Measurements from ENCODE around the gene FBXL12.

DNA sequence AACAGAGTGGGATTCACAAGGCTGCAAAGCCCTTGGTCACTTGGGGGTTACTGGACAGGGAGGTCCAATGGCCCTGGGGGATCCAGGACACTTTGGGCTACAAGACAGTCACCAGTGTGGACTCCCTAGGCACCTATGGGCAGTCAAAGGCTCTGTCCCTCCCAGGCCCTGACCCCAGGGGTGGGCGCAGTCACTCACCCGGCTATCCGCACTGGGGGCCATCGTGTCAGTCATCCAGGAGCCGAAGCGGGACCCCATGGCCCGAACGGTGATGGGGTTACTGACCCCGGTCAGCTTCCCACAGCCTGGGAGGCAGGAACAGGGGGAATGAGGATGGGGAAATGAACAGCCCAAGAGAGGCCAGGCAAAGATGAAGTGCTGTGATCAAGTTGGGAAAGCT lies 37.7 kb upstream of the FBXL12 start:
- TF ChIP-seq, protein P1, sequence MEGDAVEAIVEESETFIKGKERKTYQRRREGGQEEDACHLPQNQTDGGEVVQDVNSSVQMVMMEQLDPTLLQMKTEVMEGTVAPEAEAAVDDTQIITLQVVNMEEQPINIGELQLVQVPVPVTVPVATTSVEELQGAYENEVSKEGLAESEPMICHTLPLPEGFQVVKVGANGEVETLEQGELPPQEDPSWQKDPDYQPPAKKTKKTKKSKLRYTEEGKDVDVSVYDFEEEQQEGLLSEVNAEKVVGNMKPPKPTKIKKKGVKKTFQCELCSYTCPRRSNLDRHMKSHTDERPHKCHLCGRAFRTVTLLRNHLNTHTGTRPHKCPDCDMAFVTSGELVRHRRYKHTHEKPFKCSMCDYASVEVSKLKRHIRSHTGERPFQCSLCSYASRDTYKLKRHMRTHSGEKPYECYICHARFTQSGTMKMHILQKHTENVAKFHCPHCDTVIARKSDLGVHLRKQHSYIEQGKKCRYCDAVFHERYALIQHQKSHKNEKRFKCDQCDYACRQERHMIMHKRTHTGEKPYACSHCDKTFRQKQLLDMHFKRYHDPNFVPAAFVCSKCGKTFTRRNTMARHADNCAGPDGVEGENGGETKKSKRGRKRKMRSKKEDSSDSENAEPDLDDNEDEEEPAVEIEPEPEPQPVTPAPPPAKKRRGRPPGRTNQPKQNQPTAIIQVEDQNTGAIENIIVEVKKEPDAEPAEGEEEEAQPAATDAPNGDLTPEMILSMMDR (IDR thresholded peaks at IDR 0.05; ENCODE audit: low read depth, low read length, missing input control) = no peak
- no peak for TF ChIP-seq FOXA1 (IDR thresholded peaks at IDR 0.05)
- TF ChIP-seq, protein P2, sequence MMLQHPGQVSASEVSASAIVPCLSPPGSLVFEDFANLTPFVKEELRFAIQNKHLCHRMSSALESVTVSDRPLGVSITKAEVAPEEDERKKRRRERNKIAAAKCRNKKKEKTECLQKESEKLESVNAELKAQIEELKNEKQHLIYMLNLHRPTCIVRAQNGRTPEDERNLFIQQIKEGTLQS (IDR thresholded peaks at IDR 0.05) = no peak
- TF ChIP-seq JUND (IDR thresholded peaks at IDR 0.05) = no peak
- no peak for TF ChIP-seq GABPA (IDR thresholded peaks at IDR 0.05 in 1 of 2, conservative IDR thresholded peaks at IDR 0.05 in 1 of 2)
- no peak for TF ChIP-seq YY1 (IDR thresholded peaks at IDR 0.05)
- TF ChIP-seq RAD21 (IDR thresholded peaks at IDR 0.05) = no peak
- TF ChIP-seq, protein P3, sequence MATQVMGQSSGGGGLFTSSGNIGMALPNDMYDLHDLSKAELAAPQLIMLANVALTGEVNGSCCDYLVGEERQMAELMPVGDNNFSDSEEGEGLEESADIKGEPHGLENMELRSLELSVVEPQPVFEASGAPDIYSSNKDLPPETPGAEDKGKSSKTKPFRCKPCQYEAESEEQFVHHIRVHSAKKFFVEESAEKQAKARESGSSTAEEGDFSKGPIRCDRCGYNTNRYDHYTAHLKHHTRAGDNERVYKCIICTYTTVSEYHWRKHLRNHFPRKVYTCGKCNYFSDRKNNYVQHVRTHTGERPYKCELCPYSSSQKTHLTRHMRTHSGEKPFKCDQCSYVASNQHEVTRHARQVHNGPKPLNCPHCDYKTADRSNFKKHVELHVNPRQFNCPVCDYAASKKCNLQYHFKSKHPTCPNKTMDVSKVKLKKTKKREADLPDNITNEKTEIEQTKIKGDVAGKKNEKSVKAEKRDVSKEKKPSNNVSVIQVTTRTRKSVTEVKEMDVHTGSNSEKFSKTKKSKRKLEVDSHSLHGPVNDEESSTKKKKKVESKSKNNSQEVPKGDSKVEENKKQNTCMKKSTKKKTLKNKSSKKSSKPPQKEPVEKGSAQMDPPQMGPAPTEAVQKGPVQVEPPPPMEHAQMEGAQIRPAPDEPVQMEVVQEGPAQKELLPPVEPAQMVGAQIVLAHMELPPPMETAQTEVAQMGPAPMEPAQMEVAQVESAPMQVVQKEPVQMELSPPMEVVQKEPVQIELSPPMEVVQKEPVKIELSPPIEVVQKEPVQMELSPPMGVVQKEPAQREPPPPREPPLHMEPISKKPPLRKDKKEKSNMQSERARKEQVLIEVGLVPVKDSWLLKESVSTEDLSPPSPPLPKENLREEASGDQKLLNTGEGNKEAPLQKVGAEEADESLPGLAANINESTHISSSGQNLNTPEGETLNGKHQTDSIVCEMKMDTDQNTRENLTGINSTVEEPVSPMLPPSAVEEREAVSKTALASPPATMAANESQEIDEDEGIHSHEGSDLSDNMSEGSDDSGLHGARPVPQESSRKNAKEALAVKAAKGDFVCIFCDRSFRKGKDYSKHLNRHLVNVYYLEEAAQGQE (IDR thresholded peaks at IDR 0.05) = no peak
- TF ChIP-seq TAF1 (conservative IDR thresholded peaks at IDR 0.05) = no peak
- TF ChIP-seq EGR1 (IDR thresholded peaks at IDR 0.05; ENCODE audit: low read depth in 2 of 2) = no peak
- TF ChIP-seq, protein P4, sequence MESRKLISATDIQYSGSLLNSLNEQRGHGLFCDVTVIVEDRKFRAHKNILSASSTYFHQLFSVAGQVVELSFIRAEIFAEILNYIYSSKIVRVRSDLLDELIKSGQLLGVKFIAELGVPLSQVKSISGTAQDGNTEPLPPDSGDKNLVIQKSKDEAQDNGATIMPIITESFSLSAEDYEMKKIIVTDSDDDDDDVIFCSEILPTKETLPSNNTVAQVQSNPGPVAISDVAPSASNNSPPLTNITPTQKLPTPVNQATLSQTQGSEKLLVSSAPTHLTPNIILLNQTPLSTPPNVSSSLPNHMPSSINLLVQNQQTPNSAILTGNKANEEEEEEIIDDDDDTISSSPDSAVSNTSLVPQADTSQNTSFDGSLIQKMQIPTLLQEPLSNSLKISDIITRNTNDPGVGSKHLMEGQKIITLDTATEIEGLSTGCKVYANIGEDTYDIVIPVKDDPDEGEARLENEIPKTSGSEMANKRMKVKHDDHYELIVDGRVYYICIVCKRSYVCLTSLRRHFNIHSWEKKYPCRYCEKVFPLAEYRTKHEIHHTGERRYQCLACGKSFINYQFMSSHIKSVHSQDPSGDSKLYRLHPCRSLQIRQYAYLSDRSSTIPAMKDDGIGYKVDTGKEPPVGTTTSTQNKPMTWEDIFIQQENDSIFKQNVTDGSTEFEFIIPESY (IDR thresholded peaks at IDR 0.05) = no peak

All from liver (tissue), 3 donors.